HepG2 (cell line): ENCODE measurements around the gene MVP. TPM values are rescaled to one million over a fixed set of nuclear protein-coding genes. Genes with fewer than 3 reads are reported as not detected.

Experiments
- CBX2 ChIP-seq, 2 experiments: fragments of 200-600 bp in 1 of 2; sonication (generic); formaldehyde crosslinking in 1 of 2; IDR thresholded peaks; 2 replicates each; pipeline versions ENCODE4 v1.7.0 to v1.8.1; 2018 to 2022; ENCODE audit warnings: low read depth in 2 of 2, low read length in 1 of 2, mild to moderate bottlenecking in 1 of 2, missing genetic modification reagents in 1 of 2
- CCAR2 ChIP-seq: fragments of 200-400 bp; formaldehyde crosslinking; optimal IDR thresholded peaks from 2 replicates; pipeline ENCODE3; 2018; ENCODE audit warnings: low read depth, mild to moderate bottlenecking, low read length, moderate library complexity
- DBP ChIP-seq: sonication (generic); formaldehyde crosslinking; IDR thresholded peaks from 2 replicates; pipeline ENCODE4 v1.4.0; 2020; ENCODE audit warnings: missing genetic modification reagents; ENCODE audit errors: not compliant biosample characterization
- IKZF1 ChIP-seq: fragments of 450-650 bp; IDR thresholded peaks from 2 replicates; pipeline ENCODE4 v1.7.1; 2016
- NCOA2 ChIP-seq: sonication (generic); formaldehyde crosslinking; IDR thresholded peaks from 2 replicates; pipeline ENCODE4 v1.8.0; 2022; ENCODE audit warnings: inconsistent platforms
- NFAT5 ChIP-seq: sonication (generic); formaldehyde crosslinking; IDR thresholded peaks from 2 replicates; pipeline ENCODE4 v1.4.0; 2020; ENCODE audit warnings: missing genetic modification reagents
- NONO ChIP-seq, 2 experiments: fragments of 450-650 bp in 1 of 2; sonication (generic) in 1 of 2; formaldehyde crosslinking in 1 of 2; IDR thresholded peaks in 1 of 2; conservative IDR thresholded peaks in 1 of 2; 2 replicates each; pipeline versions ENCODE4 v1.6.1 to v1.8.0; 2017 to 2022; ENCODE audit warnings: mild to moderate bottlenecking in 1 of 2, missing genetic modification reagents in 1 of 2, moderate library complexity in 1 of 2
- NR2F1 ChIP-seq, 2 experiments: fragments of 450-650 bp in 1 of 2; formaldehyde crosslinking in 1 of 2; IDR thresholded peaks; 2 replicates each; pipeline versions ENCODE4 v1.5.0 to v1.6.1; 2016 to 2020; ENCODE audit warnings: mild to moderate bottlenecking in 1 of 2, missing compliant biosample characterization in 1 of 2, missing genetic modification reagents in 1 of 2, moderate library complexity in 1 of 2
- SRY ChIP-seq: sonication (generic); formaldehyde crosslinking; IDR thresholded peaks from 2 replicates; pipeline ENCODE4 v1.8.0; 2022; ENCODE audit warnings: mild to moderate bottlenecking, missing genetic modification reagents
- TBP ChIP-seq: sonication (generic); formaldehyde crosslinking; IDR thresholded peaks from 2 replicates; pipeline ENCODE4 v1.5.0; 2020; ENCODE audit warnings: missing genetic modification reagents
- THYN1 ChIP-seq: sonication (generic); formaldehyde crosslinking; IDR thresholded peaks from 2 replicates; pipeline ENCODE4 v1.8.1; 2023; ENCODE audit warnings: low read depth, mild to moderate bottlenecking, moderate library complexity, missing genetic modification reagents, borderline replicate concordance
- ZNF333 ChIP-seq: sonication (generic); formaldehyde crosslinking; IDR thresholded peaks from 2 replicates; pipeline ENCODE4 v1.4.0; 2020; ENCODE audit warnings: mild to moderate bottlenecking, missing genetic modification reagents, borderline replicate concordance
- ZNF605 ChIP-seq: sonication (generic); formaldehyde crosslinking; IDR thresholded peaks from 2 replicates; pipeline ENCODE4 v1.8.0; 2022; ENCODE audit warnings: mild to moderate bottlenecking, missing genetic modification reagents
- ZNF646 ChIP-seq: sonication (generic); formaldehyde crosslinking; IDR thresholded peaks from 2 replicates; pipeline ENCODE4 v1.9.0; 2021; ENCODE audit warnings: mild to moderate bottlenecking, missing genetic modification reagents
- polyA plus RNA-seq, 8 experiments: library from polyadenylated mRNA; depleted of rRNA in 3 of 8; stranded (reverse) in 7 of 8; unstranded in 1 of 8; fragments of >200 nt; fragmentation: Illumina TruSeq in 4 of 8; extraction: Trizol in 4 of 8; gene quantifications; 2 replicates each; pipeline versions ENCODE4 v1.2.1 to v1.2.3, GENCODE V29; 2011 to 2016; ENCODE audit warnings: low read depth in 4 of 8, missing spikeins in 1 of 8, mixed read lengths in 1 of 8; ENCODE audit not compliant: insufficient read depth in 1 of 8
- total RNA-seq, 5 experiments: library from RNA; depleted of rRNA; stranded (reverse); fragments of >200 nt; fragmentation: Illumina TruSeq; extraction: Trizol; gene quantifications; 2 replicates each; pipeline ENCODE4 v1.2.3, GENCODE V29; 2016; ENCODE audit warnings: low read depth in 1 of 5

The MVP gene
- total and polyA plus RNA-seq, 2 of the 13 experiments (the other 11 are each of a cell fraction or from before 2014, with no cell fraction given), result 22.9 to 43.5 TPM

GRCh38 chr16:29805232-29806098 lies 14.8 kb upstream of the MVP start (continued):
- TF ChIP-seq ZNF646 (CRISPR knock-in tag) (no peak), NFAT5 (CRISPR knock-in tag) (no peak; the same call in 1 of the 2 replicates), ZNF333 (CRISPR knock-in tag) (0 out of 2 replicates have a peak, but pooled peaks have one; percentile 66), DBP (no peak), NR2F1 (CRISPR knock-in tag; IDR thresholded peaks at IDR 0.05) (no peak), TBP (CRISPR knock-in tag) (no peak), CCAR2 (peak; percentile 94), NONO (IDR thresholded peaks at IDR 0.05) (no peak), NONO (CRISPR knock-in tag; conservative IDR thresholded peaks at IDR 0.05) (peak; percentile 100), THYN1 (peak; percentile 95; the same call in 1 of the 2 replicates), CBX2 (IDR thresholded peaks at IDR 0.05; ENCODE audit: low read depth, low read length) (no peak), CBX2 (CRISPR knock-in tag; IDR thresholded peaks at IDR 0.05; ENCODE audit: low read depth) (no peak), SRY (CRISPR knock-in tag) (peak; percentile 63; the same call in 1 of the 2 replicates), NCOA2 (peak; percentile 85), ZNF605 (0 out of 2 replicates have a peak, but pooled peaks have one; percentile 15), IKZF1 (no peak)
